WTC11 (cell line): ENCODE results near the gene FAM107A. TPM values are rescaled to one million over a fixed set of nuclear protein-coding genes. Genes with fewer than 3 reads are reported as not detected.

Experiments
- ATAC-seq: fragments of 200-7000 bp; cut with Tn5 transposase; 2 replicates; pipeline ENCODE4 v1.10.0; 2021; ENCODE audit warnings: mild to moderate bottlenecking, moderate library complexity
- CTCF ChIA-PET: fragments of 300-600 bp; sonication (Branson Sonifier 250); formaldehyde crosslinking; loops from one replicate; lab custom pipeline; 2021; ENCODE audit warnings: antibody characterized with exemption; lab: Charles Lee
- POLR2A ChIA-PET: fragments of 350-600 bp; sonication (Branson Sonifier 250); formaldehyde crosslinking; loops from one replicate; lab custom pipeline; 2021; ENCODE audit warnings: antibody characterized with exemption; lab: Charles Lee
- DNase-seq: peaks from one replicate; pipeline ENCODE4 v3.0.0; 2021; ENCODE audit warnings: low spot score
- H3K27ac Mint-ChIP-seq: 2 replicates; pipeline ENCODE4 v1.8.0; 2021; ENCODE audit warnings: mixed read lengths
- H3K27me3 Mint-ChIP-seq: 2 replicates; pipeline ENCODE4 v1.8.0; 2021; ENCODE audit warnings: low read depth, mild to moderate bottlenecking, moderate library complexity, mixed read lengths
- H3K36me3 Mint-ChIP-seq: 2 replicates; pipeline ENCODE4 v1.8.0; 2021; ENCODE audit warnings: mixed read lengths
- H3K4me1 Mint-ChIP-seq: 2 replicates; pipeline ENCODE4 v1.8.0; 2022; ENCODE audit warnings: mixed read lengths
- H3K4me3 Mint-ChIP-seq: 2 replicates; pipeline ENCODE4 v1.8.0; 2021; ENCODE audit warnings: mild to moderate bottlenecking, moderate library complexity, mixed read lengths
- H3K9me3 Mint-ChIP-seq: 2 replicates; pipeline ENCODE4 v1.8.0; 2021; ENCODE audit warnings: mixed read lengths
- CREM ChIP-seq: sonication (generic); formaldehyde crosslinking; IDR thresholded peaks from 2 replicates; pipeline ENCODE4 v1.8.1; 2022; ENCODE audit warnings: mild to moderate bottlenecking, missing genetic modification reagents, moderate library complexity
- ELF4 ChIP-seq: sonication (generic); formaldehyde crosslinking; IDR thresholded peaks from 2 replicates; pipeline ENCODE4 v1.8.1; 2022; ENCODE audit warnings: low read depth, mild to moderate bottlenecking, moderate library complexity, missing genetic modification reagents
- EMX1 ChIP-seq: fragments of 250-450 bp; sonication (Bioruptor Pico); IDR thresholded peaks from 2 replicates; pipeline ENCODE4 v1.8.0; 2021; ENCODE audit warnings: mild to moderate bottlenecking
- ETV6 ChIP-seq: sonication (generic); formaldehyde crosslinking; IDR thresholded peaks from 2 replicates; pipeline ENCODE4 v1.8.1; 2022; ENCODE audit warnings: mild to moderate bottlenecking, missing genetic modification reagents
- FOXK1 ChIP-seq: sonication (generic); formaldehyde crosslinking; IDR thresholded peaks from 2 replicates; pipeline ENCODE4 v1.8.0; 2022; ENCODE audit warnings: mild to moderate bottlenecking, moderate library complexity, missing genetic modification reagents
- FOXP1 ChIP-seq: sonication (generic); formaldehyde crosslinking; IDR thresholded peaks from 2 replicates; pipeline ENCODE4 v1.8.0; 2022; ENCODE audit warnings: missing genetic modification reagents, mild to moderate bottlenecking, moderate library complexity, borderline replicate concordance
- GTF2I ChIP-seq: fragments of 250-450 bp; sonication (Bioruptor Pico); conservative IDR thresholded peaks from 2 replicates; pipeline ENCODE4 v1.4.0; 2021; ENCODE audit warnings: mild to moderate bottlenecking
- HMGA2 ChIP-seq: fragments of 250-450 bp; sonication (Bioruptor Pico); IDR thresholded peaks from 2 replicates; pipeline ENCODE4 v1.4.0; 2021; ENCODE audit warnings: mild to moderate bottlenecking, moderate library complexity
- KAT7 ChIP-seq: sonication (generic); formaldehyde crosslinking; IDR thresholded peaks from 2 replicates; pipeline ENCODE4 v1.8.1; 2023; ENCODE audit warnings: missing genetic modification reagents, mild to moderate bottlenecking, borderline replicate concordance
- NFATC4 ChIP-seq: fragments of 250-450 bp; sonication (Bioruptor Pico); IDR thresholded peaks from 2 replicates; pipeline ENCODE4 v1.9.0; 2021; ENCODE audit warnings: mild to moderate bottlenecking
- TEAD1 ChIP-seq: sonication (generic); formaldehyde crosslinking; IDR thresholded peaks from 2 replicates; pipeline ENCODE4 v1.8.0; 2022; ENCODE audit warnings: mild to moderate bottlenecking, missing genetic modification reagents
- ZNF232 ChIP-seq: sonication (generic); formaldehyde crosslinking; IDR thresholded peaks from 2 replicates; pipeline ENCODE4 v1.8.0; 2022; ENCODE audit warnings: mild to moderate bottlenecking, missing genetic modification reagents
- ZNF396 ChIP-seq: fragments of 250-450 bp; sonication (Bioruptor Pico); IDR thresholded peaks from 2 replicates; pipeline ENCODE4 v1.8.0; 2021; ENCODE audit warnings: mild to moderate bottlenecking, moderate library complexity, borderline replicate concordance
- ZNF423 ChIP-seq: fragments of 250-450 bp; sonication (Bioruptor Pico); IDR thresholded peaks from 2 replicates; pipeline ENCODE4 v2.1.2; 2022; ENCODE audit warnings: mild to moderate bottlenecking, moderate library complexity
- total RNA-seq: library from RNA; stranded (reverse); gene quantifications from 3 replicates; pipeline ENCODE4 v1.2.3, GENCODE V29; 2021
- TF ChIP-seq, protein P1 (sequence below): fragments of 250-450 bp; sonication (Bioruptor Pico); IDR thresholded peaks from 2 replicates; pipeline ENCODE4 v1.8.0; 2021; ENCODE audit warnings: mild to moderate bottlenecking
- TF ChIP-seq, protein P2 (sequence below): sonication (generic); formaldehyde crosslinking; IDR thresholded peaks from 2 replicates; pipeline ENCODE4 v1.8.1; 2023; ENCODE audit warnings: mild to moderate bottlenecking, moderate library complexity, missing genetic modification reagents
- TF ChIP-seq, protein P3 (sequence below): sonication (generic); formaldehyde crosslinking; IDR thresholded peaks from 2 replicates; pipeline ENCODE4 v1.8.0; 2023; ENCODE audit warnings: missing genetic modification reagents
- TF ChIP-seq, protein P4 (sequence below): sonication (generic); formaldehyde crosslinking; IDR thresholded peaks from 2 replicates; pipeline ENCODE4 v1.8.0; 2022; ENCODE audit warnings: mild to moderate bottlenecking, missing genetic modification reagents
- TF ChIP-seq, protein P5 (sequence below): sonication (generic); formaldehyde crosslinking; conservative IDR thresholded peaks from 2 replicates; pipeline ENCODE4 v1.8.1; 2023; ENCODE audit warnings: mild to moderate bottlenecking, low read depth, missing genetic modification reagents, moderate library complexity
- TF ChIP-seq, protein P6 (sequence below): sonication (generic); formaldehyde crosslinking; IDR thresholded peaks from 2 replicates; pipeline ENCODE4 v1.8.1; 2023; ENCODE audit warnings: mild to moderate bottlenecking, missing genetic modification reagents, borderline replicate concordance
- TF ChIP-seq, protein P7 (sequence below): fragments of 200-600 bp; IDR thresholded peaks from 2 replicates; pipeline ENCODE4 v1.8.0; 2022; ENCODE audit warnings: antibody characterized with exemption
- TF ChIP-seq, protein P8 (sequence below): sonication (generic); formaldehyde crosslinking; IDR thresholded peaks from 2 replicates; pipeline ENCODE4 v1.8.1; 2022; ENCODE audit warnings: low read depth, mild to moderate bottlenecking, moderate library complexity, missing genetic modification reagents, borderline replicate concordance

The FAM107A gene
- total RNA-seq, 1 experiment from 2014 or later = 0.31 TPM

DNA sequence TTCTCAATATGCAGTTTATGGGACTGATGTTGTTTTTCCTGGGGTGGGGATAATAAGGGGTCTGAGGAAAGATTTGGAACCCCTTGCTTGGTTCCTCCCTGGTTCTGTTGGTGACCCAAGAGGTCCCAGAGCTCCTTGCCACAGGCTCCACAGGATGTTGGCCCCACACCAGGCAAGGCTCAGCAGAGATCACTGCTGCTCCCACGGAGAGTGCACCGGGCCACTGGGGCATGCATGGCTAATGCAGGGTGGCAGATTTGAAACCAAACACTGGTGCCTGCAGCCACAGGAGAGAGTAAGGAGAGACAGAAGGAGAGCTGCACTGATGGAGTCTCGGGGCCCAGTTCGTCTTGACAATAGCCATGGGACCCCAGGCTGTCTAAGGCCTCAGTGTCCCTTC, 2.5 kb downstream of the FAM107A start (continued):
- no peak for TF ChIP-seq TEAD1
- TF ChIP-seq ELF4 (CRISPR knock-in tag) = no peak
- TF ChIP-seq FOXP1 = no peak
- TF ChIP-seq, protein P1, sequence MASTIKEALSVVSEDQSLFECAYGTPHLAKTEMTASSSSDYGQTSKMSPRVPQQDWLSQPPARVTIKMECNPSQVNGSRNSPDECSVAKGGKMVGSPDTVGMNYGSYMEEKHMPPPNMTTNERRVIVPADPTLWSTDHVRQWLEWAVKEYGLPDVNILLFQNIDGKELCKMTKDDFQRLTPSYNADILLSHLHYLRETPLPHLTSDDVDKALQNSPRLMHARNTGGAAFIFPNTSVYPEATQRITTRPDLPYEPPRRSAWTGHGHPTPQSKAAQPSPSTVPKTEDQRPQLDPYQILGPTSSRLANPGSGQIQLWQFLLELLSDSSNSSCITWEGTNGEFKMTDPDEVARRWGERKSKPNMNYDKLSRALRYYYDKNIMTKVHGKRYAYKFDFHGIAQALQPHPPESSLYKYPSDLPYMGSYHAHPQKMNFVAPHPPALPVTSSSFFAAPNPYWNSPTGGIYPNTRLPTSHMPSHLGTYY (CRISPR knock-in tag) = no peak
- TF ChIP-seq ETV6 = no peak
- TF ChIP-seq, all 79 proteins: peak for 0

DNA sequence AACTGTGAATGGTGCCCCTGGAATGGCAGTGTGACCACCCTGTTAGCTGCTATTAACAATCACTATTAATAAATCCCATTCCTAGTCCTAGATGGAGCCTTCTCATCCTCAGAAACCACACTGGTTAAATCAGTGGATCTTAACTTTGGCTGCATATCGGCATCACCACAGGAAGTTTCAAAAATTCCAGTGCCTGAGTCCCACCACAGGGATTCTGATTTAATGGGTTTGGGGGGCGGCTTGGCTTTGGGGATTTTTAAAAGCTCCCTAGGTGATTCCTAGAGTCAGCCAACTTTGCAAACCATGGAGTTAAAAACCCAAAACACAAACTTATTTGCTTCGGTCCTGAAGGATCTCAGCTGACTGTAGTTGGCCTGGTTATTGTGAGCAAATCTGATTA, 3.1 kb downstream of the FAM107A start:
- TF ChIP-seq HMGA2 = no peak
- no peak for TF ChIP-seq KAT7 (CRISPR knock-in tag)
- TF ChIP-seq ZNF396 (CRISPR knock-in tag) = no peak
- TF ChIP-seq EMX1 = no peak
- TF ChIP-seq ETV6 = no peak
- TF ChIP-seq, protein P2, sequence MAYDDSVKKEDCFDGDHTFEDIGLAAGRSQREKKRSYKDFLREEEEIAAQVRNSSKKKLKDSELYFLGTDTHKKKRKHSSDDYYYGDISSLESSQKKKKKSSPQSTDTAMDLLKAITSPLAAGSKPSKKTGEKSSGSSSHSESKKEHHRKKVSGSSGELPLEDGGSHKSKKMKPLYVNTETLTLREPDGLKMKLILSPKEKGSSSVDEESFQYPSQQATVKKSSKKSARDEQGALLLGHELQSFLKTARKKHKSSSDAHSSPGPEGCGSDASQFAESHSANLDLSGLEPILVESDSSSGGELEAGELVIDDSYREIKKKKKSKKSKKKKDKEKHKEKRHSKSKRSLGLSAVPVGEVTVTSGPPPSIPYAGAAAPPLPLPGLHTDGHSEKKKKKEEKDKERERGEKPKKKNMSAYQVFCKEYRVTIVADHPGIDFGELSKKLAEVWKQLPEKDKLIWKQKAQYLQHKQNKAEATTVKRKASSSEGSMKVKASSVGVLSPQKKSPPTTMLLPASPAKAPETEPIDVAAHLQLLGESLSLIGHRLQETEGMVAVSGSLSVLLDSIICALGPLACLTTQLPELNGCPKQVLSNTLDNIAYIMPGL (CRISPR knock-in tag) = no peak
- TF ChIP-seq, protein P3, sequence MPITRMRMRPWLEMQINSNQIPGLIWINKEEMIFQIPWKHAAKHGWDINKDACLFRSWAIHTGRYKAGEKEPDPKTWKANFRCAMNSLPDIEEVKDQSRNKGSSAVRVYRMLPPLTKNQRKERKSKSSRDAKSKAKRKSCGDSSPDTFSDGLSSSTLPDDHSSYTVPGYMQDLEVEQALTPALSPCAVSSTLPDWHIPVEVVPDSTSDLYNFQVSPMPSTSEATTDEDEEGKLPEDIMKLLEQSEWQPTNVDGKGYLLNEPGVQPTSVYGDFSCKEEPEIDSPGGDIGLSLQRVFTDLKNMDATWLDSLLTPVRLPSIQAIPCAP (CRISPR knock-in tag) = no peak
- TF ChIP-seq ZNF232 (CRISPR knock-in tag) = no peak
- TF ChIP-seq, protein P4, sequence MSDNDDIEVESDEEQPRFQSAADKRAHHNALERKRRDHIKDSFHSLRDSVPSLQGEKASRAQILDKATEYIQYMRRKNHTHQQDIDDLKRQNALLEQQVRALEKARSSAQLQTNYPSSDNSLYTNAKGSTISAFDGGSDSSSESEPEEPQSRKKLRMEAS (CRISPR knock-in tag) = no peak
- TF ChIP-seq, protein P5, sequence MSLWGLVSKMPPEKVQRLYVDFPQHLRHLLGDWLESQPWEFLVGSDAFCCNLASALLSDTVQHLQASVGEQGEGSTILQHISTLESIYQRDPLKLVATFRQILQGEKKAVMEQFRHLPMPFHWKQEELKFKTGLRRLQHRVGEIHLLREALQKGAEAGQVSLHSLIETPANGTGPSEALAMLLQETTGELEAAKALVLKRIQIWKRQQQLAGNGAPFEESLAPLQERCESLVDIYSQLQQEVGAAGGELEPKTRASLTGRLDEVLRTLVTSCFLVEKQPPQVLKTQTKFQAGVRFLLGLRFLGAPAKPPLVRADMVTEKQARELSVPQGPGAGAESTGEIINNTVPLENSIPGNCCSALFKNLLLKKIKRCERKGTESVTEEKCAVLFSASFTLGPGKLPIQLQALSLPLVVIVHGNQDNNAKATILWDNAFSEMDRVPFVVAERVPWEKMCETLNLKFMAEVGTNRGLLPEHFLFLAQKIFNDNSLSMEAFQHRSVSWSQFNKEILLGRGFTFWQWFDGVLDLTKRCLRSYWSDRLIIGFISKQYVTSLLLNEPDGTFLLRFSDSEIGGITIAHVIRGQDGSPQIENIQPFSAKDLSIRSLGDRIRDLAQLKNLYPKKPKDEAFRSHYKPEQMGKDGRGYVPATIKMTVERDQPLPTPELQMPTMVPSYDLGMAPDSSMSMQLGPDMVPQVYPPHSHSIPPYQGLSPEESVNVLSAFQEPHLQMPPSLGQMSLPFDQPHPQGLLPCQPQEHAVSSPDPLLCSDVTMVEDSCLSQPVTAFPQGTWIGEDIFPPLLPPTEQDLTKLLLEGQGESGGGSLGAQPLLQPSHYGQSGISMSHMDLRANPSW = no peak
- no peak for TF ChIP-seq NFATC4 (CRISPR knock-in tag)
- TF ChIP-seq, protein P6, sequence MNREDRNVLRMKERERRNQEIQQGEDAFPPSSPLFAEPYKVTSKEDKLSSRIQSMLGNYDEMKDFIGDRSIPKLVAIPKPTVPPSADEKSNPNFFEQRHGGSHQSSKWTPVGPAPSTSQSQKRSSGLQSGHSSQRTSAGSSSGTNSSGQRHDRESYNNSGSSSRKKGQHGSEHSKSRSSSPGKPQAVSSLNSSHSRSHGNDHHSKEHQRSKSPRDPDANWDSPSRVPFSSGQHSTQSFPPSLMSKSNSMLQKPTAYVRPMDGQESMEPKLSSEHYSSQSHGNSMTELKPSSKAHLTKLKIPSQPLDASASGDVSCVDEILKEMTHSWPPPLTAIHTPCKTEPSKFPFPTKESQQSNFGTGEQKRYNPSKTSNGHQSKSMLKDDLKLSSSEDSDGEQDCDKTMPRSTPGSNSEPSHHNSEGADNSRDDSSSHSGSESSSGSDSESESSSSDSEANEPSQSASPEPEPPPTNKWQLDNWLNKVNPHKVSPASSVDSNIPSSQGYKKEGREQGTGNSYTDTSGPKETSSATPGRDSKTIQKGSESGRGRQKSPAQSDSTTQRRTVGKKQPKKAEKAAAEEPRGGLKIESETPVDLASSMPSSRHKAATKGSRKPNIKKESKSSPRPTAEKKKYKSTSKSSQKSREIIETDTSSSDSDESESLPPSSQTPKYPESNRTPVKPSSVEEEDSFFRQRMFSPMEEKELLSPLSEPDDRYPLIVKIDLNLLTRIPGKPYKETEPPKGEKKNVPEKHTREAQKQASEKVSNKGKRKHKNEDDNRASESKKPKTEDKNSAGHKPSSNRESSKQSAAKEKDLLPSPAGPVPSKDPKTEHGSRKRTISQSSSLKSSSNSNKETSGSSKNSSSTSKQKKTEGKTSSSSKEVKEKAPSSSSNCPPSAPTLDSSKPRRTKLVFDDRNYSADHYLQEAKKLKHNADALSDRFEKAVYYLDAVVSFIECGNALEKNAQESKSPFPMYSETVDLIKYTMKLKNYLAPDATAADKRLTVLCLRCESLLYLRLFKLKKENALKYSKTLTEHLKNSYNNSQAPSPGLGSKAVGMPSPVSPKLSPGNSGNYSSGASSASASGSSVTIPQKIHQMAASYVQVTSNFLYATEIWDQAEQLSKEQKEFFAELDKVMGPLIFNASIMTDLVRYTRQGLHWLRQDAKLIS (CRISPR knock-in tag) = no peak
- TF ChIP-seq, protein P7, sequence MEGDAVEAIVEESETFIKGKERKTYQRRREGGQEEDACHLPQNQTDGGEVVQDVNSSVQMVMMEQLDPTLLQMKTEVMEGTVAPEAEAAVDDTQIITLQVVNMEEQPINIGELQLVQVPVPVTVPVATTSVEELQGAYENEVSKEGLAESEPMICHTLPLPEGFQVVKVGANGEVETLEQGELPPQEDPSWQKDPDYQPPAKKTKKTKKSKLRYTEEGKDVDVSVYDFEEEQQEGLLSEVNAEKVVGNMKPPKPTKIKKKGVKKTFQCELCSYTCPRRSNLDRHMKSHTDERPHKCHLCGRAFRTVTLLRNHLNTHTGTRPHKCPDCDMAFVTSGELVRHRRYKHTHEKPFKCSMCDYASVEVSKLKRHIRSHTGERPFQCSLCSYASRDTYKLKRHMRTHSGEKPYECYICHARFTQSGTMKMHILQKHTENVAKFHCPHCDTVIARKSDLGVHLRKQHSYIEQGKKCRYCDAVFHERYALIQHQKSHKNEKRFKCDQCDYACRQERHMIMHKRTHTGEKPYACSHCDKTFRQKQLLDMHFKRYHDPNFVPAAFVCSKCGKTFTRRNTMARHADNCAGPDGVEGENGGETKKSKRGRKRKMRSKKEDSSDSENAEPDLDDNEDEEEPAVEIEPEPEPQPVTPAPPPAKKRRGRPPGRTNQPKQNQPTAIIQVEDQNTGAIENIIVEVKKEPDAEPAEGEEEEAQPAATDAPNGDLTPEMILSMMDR = no peak
- no peak for TF ChIP-seq GTF2I (CRISPR knock-in tag)
- no peak for TF ChIP-seq FOXK1
- TF ChIP-seq ZNF423 = no peak
- TF ChIP-seq, protein P8, sequence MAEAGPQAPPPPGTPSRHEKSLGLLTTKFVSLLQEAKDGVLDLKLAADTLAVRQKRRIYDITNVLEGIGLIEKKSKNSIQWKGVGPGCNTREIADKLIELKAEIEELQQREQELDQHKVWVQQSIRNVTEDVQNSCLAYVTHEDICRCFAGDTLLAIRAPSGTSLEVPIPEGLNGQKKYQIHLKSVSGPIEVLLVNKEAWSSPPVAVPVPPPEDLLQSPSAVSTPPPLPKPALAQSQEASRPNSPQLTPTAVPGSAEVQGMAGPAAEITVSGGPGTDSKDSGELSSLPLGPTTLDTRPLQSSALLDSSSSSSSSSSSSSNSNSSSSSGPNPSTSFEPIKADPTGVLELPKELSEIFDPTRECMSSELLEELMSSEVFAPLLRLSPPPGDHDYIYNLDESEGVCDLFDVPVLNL (CRISPR knock-in tag) = no peak
- no peak for TF ChIP-seq CREM (CRISPR knock-in tag)
- TF ChIP-seq, all 79 proteins: peak for 0
- Mint-ChIP-seq H3K27me3 (peaks cover 6% of the 10 kb centered on the region), H3K4me3 (no peak overlapping the region), H3K4me1 (peaks cover 28% of the 10 kb centered on the region), H3K36me3 (peaks cover 2% of the 10 kb centered on the region; the same call in 1 of the 2 replicates), H3K9me3 (peaks cover 11% of the 10 kb centered on the region), H3K27ac (no peak overlapping the region; the same call in 1 of the 2 replicates)
- CTCF ChIA-PET = interaction anchor here (0.9 to 14.3 kb wide), 8 partner anchors 8 to 61 kb away, joined by 3 to 223 read pairs (median 5); no protein-coding TSS in a partner anchor
- POLR2A ChIA-PET = no interaction called here
- DNase-seq = no peak
- ATAC-seq = no peak
